RWPE2 (cell line): Measurements from ENCODE around the gene GAS6.

ENCODE experiments used
- ATAC-seq: fragments of 200-7000 bp; cut with Tn5 transposase; 3 replicates; pipeline ENCODE4 v1.9.1; 2021; ENCODE audit warnings: low read depth
- DNase-seq: peaks from one replicate; pipeline ENCODE4 v3.0.0-alpha.2; 2020; ENCODE audit warnings: low spot score
- H3K27ac ChIP-seq: fragments of 450-650 bp; 2 replicates; pipeline ENCODE4 v1.5.1; 2017; ENCODE audit warnings: mild to moderate bottlenecking; ENCODE audit not compliant: poor library complexity, severe bottlenecking
- H3K27me3 ChIP-seq: fragments of 250-450 bp; sonication (Bioruptor Pico); 2 replicates; pipeline ENCODE4 v1.5.1; 2021; ENCODE audit warnings: mild to moderate bottlenecking, moderate library complexity; ENCODE audit not compliant: insufficient read depth, poor library complexity, severe bottlenecking
- H3K36me3 ChIP-seq: fragments of 250-450 bp; sonication (Bioruptor Pico); 2 replicates; pipeline ENCODE4 v1.5.1; 2020; ENCODE audit warnings: low read depth, mild to moderate bottlenecking, moderate library complexity
- H3K4me1 ChIP-seq: fragments of 250-450 bp; sonication (Bioruptor Pico); 2 replicates; pipeline ENCODE4 v1.5.1; 2021; ENCODE audit warnings: mild to moderate bottlenecking, moderate library complexity; ENCODE audit not compliant: insufficient read depth, poor library complexity, severe bottlenecking
- H3K4me3 ChIP-seq: fragments of 250-450 bp; sonication (Bioruptor Pico); 2 replicates; pipeline ENCODE4 v1.5.1; 2021; ENCODE audit warnings: mild to moderate bottlenecking, moderate library complexity; ENCODE audit not compliant: severe bottlenecking
- H3K9me3 ChIP-seq: fragments of 250-450 bp; sonication (Bioruptor Pico); 2 replicates; pipeline ENCODE4 v1.5.1; 2021; ENCODE audit warnings: mild to moderate bottlenecking, moderate library complexity; ENCODE audit not compliant: severe bottlenecking
- TF ChIP-seq, protein P1 (sequence below): fragments of 450-650 bp; IDR thresholded peaks from one replicate; pipeline ENCODE4 v1.5.1; 2017; ENCODE audit warnings: mild to moderate bottlenecking, moderate library complexity; ENCODE audit not compliant: poor library complexity, severe bottlenecking

Gene GAS6

GRCh38 chr13:113848020-113848419 lies 15.9 kb downstream of the GAS6 start:
- ATAC-seq (no peak), DNase-seq (peak; percentile 39)
- Histone ChIP-seq H3K27ac (peak overlapping the region; percentile 93), H3K27me3 (no peaks in the 10 kb centered on the region), H3K4me1 (peaks cover 41% of the 10 kb centered on the region), H3K36me3 (peaks cover 77% of the 10 kb centered on the region), H3K4me3 (no peak overlapping the region), H3K9me3 (peaks cover 2% of the 10 kb centered on the region)
- TF ChIP-seq, protein P1, sequence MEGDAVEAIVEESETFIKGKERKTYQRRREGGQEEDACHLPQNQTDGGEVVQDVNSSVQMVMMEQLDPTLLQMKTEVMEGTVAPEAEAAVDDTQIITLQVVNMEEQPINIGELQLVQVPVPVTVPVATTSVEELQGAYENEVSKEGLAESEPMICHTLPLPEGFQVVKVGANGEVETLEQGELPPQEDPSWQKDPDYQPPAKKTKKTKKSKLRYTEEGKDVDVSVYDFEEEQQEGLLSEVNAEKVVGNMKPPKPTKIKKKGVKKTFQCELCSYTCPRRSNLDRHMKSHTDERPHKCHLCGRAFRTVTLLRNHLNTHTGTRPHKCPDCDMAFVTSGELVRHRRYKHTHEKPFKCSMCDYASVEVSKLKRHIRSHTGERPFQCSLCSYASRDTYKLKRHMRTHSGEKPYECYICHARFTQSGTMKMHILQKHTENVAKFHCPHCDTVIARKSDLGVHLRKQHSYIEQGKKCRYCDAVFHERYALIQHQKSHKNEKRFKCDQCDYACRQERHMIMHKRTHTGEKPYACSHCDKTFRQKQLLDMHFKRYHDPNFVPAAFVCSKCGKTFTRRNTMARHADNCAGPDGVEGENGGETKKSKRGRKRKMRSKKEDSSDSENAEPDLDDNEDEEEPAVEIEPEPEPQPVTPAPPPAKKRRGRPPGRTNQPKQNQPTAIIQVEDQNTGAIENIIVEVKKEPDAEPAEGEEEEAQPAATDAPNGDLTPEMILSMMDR: no peak

DNA sequence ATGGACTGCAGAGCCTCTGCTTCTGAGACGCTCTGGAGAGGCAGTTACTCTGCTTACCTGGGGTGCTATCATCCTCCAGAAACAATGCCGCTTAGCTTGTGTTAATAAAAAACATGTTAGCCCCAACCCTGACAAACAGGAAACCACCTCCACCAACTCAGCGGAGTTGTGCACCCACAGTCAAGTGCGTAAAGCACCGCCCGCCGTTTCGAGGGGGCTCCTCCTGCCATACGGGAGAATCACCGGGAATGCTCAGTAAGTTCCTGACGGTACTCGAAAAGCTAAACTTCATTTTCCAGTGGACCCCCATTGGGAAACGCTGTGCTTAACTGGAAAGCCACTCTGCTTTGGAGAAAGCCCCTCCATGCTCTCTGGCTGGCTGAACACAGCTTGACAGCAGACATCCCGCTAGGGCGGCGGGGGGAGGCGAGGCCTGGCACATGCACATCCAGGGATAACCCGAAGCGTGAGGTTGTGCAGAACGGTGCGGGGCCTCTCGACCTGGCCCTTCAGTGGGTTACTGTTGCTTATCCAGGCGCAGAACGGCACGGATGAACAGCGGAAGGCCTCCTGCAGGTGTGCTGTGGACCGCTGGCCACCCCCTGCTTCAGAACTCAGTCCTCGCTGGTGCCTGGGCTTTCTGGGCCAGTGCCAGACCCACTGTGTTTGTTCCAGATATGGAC lies 17.1 kb downstream of the GAS6 start:
- Histone ChIP-seq H3K27ac (peak overlapping the region; percentile 93), H3K9me3 (peaks cover 2% of the 10 kb centered on the region), H3K36me3 (peaks cover 78% of the 10 kb centered on the region), H3K4me3 (no peak overlapping the region), H3K27me3 (no peaks in the 10 kb centered on the region), H3K4me1 (peaks cover 41% of the 10 kb centered on the region)
- no peak for ATAC-seq
- TF ChIP-seq, protein P1: no peak
- peak; percentile 48 for DNase-seq

GRCh38 chr13:113845723-113846635 lies 17.9 kb downstream of the GAS6 start:
- TF ChIP-seq, protein P1: no peak
- DNase-seq (peak; percentile 26), ATAC-seq (no peak)

GRCh38 chr13:113845055-113845454 lies 18.8 kb downstream of the GAS6 start:
- Histone ChIP-seq H3K27ac (peak overlapping the region; percentile 10), H3K4me3 (no peak overlapping the region), H3K9me3 (no peaks in the 10 kb centered on the region), H3K36me3 (peaks cover 73% of the 10 kb centered on the region), H3K27me3 (no peaks in the 10 kb centered on the region), H3K4me1 (peaks cover 39% of the 10 kb centered on the region)
- TF ChIP-seq, protein P1: no peak
- DNase-seq: peak; percentile 44
- ATAC-seq: no peak

More at GRCh38 chr13:113845723-113846635, 17.9 kb downstream of the GAS6 start:
- Histone ChIP-seq H3K4me3 (no peak overlapping the region), H3K27ac (peak overlapping the region; percentile 10), H3K36me3 (peaks cover 72% of the 10 kb centered on the region), H3K27me3 (no peaks in the 10 kb centered on the region), H3K9me3 (peaks cover 2% of the 10 kb centered on the region), H3K4me1 (peaks cover 41% of the 10 kb centered on the region)
